ENCODE results near the gene MSL1.

MSL1 gene

DNA sequence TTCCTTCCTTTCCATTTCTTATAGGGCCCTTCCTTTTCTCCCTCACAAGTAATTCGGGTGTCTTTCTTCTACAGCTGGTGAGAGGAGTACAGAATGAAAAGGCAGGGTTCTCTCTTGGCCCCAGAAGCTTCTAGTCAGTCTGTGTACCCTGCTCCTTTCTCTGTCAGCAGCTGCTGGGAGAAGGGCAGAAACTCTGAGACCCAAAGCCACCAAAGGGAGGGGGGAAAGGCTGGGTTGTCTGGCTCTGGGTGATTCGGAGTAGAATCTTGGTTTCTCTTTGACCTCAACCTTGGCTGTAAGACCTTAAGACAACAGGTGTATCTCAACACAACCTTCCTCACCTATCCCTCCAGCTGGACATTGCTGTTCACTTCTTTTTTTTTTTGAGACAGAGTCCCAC, 18.1 kb upstream of the MSL1 start:
- in situ Hi-C loops (cut with MboI; ENCODE audit: low sequenced_read_pairs): no loop called here

DNA sequence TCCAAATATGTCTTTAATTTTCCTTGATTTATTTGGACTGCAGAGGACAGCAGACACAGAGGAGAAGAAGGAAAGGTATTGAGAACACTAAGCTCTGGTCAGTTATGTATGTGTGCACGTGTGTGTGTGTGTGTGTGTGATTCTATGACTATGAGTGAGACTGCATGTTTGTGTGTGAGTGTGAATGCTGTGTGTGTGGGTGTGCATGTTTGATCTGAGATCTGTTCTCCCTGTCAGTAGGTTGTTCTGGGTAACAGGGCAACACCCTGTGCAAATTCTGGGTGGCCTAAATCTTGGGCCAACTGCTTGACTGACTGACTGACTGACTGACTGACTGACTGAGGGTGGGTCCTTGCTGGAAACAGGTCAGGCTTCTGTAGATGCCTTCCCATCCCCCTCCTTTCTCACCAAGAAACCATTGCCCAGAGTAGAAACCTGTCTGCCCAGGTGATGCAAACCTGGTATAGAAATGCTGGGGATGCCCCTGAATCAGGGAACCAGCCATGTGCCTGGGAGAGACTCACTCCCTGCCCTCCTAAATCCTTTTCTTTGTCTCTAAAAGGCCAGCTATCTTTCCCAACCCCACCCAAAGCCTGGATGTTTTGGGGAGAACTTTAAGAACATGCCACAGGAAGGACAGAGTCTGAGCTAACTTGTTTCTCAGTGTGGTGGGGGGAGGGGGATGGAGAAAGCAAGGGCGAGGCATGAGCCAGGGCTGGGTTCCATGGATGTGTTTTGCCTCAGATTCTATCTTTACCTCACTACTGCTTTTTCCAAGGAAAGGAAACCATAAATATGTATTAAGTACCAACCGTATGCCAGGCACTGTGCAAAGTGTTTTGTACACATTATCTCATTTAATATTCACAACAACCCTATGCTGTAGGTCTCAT, 16.9 kb upstream of the MSL1 start:
- in situ Hi-C loops (cut with MboI; ENCODE audit: low sequenced_read_pairs): no loop called here

DNA sequence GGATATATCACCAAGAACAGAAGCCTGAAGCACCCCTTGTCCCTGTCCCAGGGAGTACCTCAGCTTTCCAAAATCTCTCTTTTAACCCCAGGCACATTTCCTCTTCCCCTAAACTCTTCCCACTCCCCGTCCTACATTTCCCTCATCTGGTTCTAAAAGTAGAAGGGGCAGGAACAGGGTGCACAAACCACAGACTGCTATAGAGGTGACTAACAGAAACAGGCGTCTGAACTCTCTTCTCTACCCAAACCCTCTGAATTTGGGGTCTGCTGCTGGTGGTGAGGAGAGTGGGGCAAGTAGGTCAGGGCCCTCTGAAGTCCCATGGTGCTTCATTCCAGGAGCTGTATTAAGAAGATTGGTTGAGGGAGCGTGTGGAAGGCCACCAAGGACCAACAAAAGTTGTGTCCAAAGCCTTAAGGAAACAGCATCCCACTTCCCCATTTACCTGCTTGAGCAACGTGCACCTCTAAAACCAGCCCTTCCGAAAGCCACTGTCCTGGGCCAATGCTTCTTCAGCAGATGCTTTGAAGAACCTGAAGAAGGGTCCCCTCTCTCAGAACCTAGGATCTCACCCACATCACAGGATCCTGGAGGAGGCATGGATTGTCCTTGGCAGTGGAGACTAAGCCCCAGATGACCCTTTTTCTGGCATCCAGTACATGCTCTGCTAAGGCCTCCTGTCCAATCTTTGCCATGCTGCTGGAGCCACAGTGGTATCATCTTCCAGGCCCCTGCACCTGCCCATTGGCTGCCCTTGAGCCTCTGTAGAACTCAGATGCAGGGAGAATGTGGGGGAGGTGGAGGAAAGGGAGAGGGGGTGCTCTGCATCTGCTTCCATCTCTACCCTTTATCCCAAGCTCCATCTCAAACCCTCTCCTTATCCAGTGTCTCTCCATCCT, 15.7 kb upstream of the MSL1 start:
- in situ Hi-C loops (cut with MboI; ENCODE audit: low sequenced_read_pairs): no loop called here

DNA sequence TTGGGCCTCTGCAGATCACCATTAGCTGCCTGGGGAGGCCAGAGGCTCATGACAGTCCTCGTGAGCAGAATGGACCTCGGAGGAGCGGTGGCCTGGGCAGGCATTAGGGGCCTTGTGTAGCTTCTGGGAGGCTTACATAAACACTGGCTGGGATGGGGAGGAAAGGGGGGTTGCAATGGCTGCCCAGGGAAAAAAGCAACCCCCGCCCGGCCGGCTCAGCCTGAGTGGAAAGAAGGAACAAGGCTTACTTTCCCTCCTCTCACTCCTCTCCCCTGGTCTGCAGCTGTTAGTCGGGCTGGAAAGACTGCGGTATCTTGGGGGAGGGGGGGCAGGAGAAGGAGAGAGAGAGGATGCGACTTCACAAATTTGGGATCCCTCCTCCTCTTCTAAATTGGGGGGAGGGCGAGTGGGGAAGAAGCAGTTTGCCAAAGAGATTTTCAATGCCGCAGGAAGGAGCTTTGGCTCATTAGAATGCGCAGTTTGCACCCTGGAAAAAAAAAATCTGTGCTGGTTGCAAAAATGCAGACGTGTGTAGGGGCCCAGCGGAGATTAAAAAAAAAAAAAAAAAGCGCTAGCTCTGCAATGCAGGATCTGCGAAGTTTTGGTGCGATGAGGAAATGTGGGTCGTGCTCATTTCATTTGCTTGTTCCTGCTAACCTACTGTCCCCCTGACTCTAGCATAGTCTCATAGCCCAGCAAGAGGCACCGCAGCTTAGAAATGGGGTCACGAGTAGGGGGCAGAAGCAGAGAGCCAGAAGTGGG, 14.8 kb upstream of the MSL1 start:
- in situ Hi-C loops (cut with MboI; ENCODE audit: low sequenced_read_pairs): no loop called here

DNA sequence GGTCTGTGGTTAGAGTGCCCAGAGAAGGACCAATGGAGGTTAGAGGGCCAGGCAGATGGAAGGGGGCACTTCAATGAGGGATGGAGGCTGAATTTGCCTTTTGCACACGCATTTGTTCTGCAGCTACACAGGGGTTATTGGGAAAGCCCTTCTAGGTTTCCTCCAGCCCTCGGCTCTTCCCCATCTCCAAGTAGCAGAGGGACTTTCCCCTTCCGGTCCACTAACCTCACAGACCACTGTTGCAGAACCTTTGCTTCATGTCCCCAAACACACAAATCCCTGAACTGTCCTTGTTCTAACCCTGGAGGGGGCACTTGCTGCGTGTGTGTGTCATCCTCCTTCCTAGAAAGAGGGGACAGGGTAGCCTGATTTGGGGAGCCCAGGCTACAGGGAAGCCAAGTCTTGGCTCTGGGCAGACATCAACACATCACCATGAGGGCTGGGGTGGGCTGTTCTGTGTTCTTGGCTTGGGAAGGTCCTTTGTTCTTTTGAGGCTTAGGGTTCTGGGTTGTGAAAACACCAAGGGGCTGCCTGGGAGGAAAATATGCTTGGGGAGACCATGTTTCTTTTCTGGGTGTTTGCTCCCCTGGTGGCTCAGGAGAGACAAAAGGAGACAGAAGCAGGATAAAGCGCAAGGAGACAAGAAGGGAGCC, 14.1 kb upstream of the MSL1 start:
- in situ Hi-C loops (cut with MboI; ENCODE audit: low sequenced_read_pairs): no loop called here

DNA sequence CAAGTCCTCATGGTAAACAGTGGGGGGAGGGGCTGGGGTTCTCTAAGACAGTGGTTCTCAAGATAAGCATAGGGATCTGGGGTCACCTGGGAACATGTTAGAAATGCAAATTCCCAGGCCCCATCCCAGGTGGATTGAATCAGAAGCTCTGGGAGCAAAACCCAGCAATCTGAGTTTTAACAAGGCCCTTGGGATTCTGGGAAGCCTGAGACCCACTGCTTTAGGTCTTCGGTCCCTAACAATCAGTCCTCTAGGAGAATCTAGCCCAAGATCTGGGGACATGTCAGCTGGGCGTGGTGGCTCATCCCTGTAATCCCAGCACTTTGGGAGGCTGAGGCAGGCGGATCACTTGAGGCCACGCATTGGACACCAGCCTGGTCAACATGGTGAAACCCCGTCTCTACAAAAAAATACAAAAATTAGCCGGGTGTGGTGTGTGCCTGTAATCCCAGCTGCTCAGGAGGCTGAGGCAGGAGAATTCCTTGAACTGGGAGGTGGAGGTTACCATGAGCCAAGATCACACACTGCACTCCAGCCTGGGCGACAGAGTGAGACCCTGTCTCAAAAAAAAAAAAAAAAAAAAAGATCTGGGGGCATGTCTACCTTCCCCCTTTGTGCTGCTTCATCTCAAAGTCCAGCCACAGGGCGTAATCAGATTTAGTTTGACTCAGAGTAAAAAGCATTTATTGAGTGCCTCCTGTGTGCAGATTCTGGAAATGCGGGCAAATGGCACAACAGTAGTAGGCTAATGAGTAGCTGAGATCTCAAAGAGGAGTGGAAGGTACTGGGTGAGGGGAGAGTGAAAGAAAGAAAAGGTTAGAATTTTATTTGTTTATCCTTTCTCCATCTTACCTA, 12.6 kb upstream of the MSL1 start:
- in situ Hi-C loops (cut with MboI; ENCODE audit: low sequenced_read_pairs): no loop called here

DNA sequence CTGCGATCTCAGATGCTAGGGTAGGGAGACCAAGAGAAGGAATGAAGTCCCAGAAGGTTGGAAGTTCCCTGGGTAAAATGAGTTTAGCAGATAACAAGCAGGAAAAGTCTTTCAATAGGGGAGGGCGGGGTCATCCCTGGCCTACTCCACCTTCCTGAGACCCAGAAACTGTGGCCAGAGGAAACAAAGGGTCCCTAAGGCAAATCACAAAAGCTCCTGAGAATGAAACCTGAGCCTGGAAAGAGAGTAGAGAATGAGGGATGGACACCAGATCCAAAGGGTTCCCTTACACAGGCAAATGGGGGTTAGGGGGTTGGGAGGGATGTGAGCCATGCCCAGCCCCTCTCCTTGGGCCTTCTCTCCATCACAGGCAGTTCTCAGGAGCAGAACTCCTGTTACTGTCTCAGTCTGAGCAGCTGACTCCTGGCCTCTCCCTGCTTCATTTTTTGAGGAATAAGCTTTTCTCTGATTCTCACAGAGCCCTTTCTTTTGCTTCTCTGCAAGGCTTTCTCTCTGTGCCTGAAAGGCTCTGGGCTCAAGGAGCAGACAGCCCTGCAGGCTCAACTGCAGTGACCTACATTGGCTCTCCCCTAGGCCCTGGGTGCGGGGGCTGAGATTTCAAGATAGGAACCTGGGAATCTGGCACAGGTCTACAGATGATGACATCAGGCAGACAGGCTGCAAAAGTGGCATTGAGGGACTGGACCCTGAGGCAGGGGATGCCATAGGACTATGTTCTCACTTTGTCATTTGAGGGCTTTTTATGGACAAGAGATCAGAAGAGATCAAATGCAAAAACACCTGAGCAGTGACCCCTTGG, 11.5 kb upstream of the MSL1 start:
- in situ Hi-C loops (cut with MboI; ENCODE audit: low sequenced_read_pairs): no loop called here

DNA sequence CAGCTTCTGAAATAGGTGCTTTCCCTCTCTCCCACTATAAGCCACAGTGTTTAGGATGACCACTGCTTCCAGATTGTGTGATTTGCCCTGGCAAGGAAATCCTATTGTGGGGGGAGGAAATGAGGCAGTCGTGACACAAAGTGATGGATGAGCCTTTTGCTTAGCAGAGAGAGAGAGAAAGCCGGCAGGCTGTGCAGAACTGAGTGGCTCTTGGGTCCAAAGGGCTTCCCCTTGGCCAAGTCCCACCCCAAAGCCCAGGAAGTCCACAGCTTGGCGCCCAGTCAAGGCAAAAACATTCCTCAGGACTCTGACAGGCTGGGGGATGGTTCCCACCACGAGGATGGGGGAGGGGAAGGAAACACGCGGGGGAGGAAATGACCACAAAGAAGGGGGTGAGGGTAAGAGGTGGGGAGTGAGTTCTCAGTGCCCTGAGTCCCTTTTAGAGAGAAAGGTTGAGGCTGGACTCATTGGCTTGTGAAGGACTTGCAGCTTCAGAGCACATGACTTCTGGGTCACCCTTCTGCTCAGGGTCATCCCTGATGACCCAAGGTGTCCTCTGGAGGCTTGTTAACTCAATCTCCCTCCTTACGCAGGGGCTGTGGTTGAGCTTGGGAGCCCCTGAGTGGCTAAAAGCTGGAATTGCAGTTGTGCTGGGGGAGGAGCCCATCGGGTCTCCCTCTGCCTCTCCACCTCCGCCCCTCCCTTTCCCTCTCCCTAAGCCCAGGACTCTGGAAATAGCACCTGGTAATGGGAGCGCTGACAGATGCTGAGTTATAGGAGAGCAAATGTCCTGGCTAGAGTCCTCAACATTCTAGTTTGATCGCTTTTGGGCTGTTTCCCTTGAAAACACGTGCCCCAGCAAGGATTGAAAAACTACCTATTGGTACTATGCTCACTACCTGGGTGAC, 10.3 kb upstream of the MSL1 start:
- in situ Hi-C loops (cut with MboI; ENCODE audit: low sequenced_read_pairs): no loop called here

DNA sequence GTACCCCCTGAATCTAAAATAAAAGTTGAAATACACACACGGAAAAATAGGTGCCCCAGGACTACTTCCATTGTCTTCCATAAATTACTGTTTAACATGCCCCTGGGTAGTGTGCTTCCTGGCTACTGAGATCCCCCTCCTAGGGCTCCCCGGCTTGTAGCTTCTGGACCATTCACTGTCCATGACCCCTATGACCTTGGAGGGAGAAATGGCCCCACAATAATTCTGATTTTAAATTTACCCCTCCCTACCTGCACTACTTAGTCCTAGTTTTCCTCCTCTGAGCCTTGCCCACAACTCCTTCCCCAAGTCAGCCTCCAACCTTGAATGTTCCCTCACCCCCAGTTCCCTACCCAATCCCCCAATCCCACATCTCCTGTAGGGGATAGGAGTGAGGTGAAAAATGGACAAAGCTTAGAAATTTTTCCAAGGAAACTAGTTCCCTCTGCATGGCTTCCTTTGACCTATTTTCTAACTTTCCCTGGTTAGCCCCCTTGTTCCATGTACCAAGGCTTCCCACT, 9.5 kb upstream of the MSL1 start:
- in situ Hi-C loops (cut with MboI; ENCODE audit: low sequenced_read_pairs): no loop called here

DNA sequence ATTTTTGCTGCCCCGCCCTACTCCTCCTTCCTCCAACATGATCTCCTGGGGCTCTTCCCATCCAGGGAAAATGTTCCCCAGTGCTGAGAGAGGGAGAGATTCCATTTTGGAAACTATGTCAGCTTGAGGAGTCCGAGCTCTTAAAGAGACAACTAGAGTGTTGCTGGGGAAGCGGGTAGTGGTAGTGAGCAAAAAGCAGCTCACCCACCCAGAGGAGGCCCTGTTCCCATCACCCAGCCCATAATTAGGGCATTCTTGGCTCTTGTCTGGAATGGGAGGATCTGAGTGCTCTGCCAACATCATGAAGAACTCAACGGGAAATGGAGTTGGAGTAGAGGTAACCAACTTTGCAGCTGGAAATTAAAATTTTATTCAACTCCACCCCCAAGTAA, 9.1 kb upstream of the MSL1 start:
- in situ Hi-C loops (cut with MboI; ENCODE audit: low sequenced_read_pairs): no loop called here

DNA sequence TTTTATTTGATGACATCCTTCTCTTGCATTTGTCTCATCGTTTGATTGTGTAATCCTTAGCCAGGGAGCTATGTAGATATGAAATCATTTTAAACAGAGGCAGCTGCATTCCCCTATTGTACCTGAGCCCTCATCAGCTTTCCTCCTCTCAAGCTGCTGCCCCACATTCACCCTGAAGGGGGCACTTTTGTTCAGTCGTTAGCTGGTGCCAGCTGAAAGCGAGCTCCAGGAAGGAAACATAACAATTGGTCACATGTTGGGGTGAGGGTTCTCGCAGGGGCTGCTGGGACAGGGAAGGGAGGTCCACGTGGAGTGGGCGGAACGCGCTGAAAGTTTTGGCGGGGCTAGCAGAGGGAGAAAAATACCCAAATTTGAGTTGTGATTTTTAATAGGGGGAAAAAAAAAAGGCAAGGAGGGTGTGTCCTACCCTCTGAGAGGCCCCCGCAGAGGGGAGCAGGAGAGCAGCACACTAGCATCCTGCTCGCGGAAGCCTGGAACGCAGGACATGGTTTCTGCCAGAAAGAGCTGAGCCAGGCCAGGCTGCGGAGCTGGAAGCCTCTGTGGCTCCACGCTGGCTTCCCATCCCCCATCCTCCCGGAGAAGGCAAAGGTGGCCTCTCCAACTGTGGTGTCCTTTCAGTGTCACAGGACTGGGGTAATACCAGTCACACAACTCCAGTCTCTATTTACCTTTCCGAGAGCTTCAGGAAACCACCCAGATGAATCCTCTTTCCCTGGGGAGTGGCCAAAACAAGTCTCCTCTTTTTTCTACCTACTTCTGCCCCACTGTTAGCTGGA, 8.5 kb upstream of the MSL1 start:
- in situ Hi-C loops (cut with MboI; ENCODE audit: low sequenced_read_pairs): no loop called here

DNA sequence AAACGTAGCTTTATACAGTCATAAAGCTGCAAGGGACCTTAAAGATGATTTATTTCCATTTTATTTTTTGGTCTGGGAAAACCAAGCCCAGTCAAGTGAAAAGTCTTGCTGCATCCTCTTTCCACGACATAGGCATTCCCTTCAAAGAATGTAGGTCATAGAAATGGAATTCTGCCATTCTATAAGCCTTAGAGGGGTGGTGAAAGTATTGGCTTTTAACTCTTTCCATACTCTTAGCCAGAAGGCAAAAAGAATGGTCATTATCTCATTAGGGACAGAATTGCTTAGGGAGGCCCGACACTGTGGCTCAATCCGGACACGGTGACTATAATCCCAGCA, 7.9 kb upstream of the MSL1 start:
- in situ Hi-C loops (cut with MboI; ENCODE audit: low sequenced_read_pairs): no loop called here

DNA sequence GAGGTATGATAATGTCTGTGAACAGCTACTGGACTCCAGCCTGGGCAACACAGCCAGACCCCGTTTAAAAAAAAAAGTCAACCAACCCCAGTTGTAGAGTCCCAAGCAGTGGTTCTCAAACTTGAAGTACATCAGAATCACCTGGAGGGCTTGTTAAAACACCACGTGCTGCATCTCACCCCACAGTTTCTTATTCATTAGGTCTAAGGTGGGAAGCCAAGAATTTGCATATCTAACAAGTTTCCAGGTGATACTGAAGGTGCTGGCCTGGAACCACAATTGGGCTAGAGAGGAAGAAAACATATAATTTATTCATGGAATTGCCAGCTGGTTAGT, 6.7 kb upstream of the MSL1 start:
- in situ Hi-C loops (cut with MboI; ENCODE audit: low sequenced_read_pairs): no loop called here

DNA sequence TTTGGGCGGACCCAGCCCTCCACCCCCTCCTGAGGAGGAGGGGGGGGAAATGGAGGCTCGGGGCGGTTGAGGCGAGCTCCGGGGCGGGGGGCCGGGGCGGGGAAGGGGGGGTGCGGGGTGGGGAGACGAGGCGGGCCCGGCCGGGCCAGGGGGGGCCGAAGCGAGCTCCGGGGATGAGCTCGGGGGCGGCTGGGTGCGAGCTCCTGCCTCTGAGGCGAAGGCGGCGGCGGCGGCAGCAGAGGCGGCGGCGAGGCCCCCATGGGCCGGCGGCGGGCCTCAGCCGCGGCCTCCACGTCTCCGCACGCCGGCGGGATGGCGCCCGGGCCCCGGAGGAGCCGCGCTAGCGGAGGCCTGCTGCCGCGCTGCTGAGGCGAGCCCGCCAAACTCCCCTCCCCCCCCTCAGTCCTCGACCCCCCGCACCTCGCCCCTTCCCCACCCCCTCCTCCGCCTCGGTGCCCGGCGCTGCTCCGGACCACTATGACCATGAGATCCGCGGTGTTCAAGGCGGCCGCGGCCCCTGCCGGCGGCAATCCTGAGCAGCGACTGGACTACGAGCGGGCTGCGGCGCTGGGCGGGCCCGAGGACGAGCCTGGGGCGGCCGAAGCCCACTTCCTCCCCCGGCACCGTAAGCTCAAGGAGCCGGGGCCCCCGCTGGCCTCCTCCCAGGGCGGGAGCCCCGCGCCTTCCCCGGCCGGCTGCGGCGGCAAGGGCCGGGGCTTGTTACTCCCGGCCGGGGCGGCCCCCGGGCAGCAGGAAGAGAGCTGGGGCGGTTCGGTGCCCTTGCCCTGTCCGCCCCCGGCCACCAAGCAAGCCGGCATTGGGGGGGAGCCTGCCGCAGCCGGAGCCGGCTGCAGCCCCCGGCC, 596 bp downstream of the MSL1 start:
- in situ Hi-C loops (cut with MboI; ENCODE audit: low sequenced_read_pairs): no loop called here

DNA sequence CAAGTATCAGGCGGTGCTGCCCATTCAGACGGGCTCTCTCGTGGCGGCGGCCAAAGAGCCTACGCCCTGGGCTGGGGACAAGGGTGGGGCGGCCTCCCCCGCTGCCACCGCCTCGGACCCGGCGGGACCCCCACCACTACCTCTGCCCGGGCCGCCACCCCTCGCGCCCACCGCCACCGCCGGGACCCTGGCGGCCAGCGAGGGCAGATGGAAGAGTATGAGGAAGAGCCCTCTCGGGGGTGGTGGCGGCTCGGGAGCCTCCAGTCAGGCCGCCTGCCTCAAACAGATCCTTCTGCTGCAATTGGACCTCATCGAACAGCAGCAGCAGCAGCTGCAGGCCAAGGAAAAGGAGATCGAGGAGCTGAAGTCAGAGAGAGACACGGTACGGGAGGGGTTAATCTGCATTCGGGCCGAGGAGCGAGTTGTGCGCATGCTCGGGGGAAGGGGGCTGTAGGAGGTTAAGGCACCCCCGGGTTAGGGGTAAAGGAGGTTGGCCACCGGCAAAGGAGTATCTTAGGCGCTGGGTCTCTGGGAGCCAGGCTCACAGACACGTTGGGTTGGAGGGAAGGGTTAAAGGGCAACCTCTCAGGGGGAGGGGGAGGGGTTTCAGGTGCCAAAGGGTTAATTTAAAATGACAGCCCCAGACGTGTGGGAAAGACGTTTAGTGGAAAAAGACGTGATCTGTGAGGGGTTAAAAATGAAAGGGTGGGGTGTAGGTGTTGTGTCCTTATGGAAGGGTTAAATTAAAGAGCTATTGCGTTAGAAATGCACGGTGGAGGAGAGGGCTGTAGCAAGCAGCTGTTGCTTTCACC, 1.4 kb downstream of the MSL1 start:
- in situ Hi-C loops (cut with MboI; ENCODE audit: low sequenced_read_pairs): no loop called here

DNA sequence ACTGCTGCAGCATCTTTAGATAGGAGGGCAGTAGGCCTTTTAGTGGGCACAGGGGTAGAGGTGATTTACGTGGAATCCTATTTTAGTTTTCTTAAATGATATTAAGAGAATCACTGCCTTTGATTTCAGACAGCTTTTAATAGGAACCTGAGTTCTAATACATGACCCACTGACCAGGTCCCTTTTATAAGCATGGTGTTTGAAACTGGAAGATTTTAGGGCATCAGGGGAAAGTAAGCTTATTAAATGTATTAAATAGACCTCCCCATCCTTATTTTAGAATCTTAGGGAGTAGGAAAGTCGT, 2.0 kb downstream of the MSL1 start:
- in situ Hi-C loops (cut with MboI; ENCODE audit: low sequenced_read_pairs): no loop called here
